HepG2 (cell line): ENCODE results near the gene SLC38A4. TPM values are rescaled to one million over a fixed set of nuclear protein-coding genes. Genes with fewer than 3 reads are reported as not detected.

Source experiments
- ATAC-seq: fragments of 200-7000 bp; cut with Tn5 transposase; 3 replicates; pipeline ENCODE4 v1.9.1; 2020; ENCODE audit warnings: mild to moderate bottlenecking, moderate library complexity
- BruUV-seq: library from RNA; stranded (reverse); fragments of 400-500 nt; replicated peaks from 2 replicates; lab custom pipeline; 2021; lab: Mats Ljungman, UMichigan
- CTCF ChIA-PET: fragments of 300-600 bp; formaldehyde crosslinking; extraction: SDS; loops from one replicate; lab custom pipeline; 2021; ENCODE audit warnings: low total read pairs, inconsistent platforms, low intra/inter-chr PET ratio; lab: Yijun Ruan, JAX
- POLR2A ChIA-PET: fragments of 350-600 bp; sonication (Branson Sonifier 250); formaldehyde crosslinking; loops from one replicate; lab custom pipeline; 2020; ENCODE audit warnings: antibody characterized with exemption, inconsistent platforms; lab: Yijun Ruan, JAX
- DNase-seq: peaks from one replicate; pipeline ENCODE4 v3.0.0-alpha.2; 2015; ENCODE audit warnings: low spot score
- FAIRE-seq: peaks from 3 replicates; lab custom pipeline; 2011; peaks lifted over from hg19 to GRCh38; lab: Jason Lieb, UNC
- H2AFZ ChIP-seq: one replicate; pipeline ENCODE4 v1.6.1; 2011; ENCODE audit warnings: low read length, inconsistent platforms
- H3K27ac ChIP-seq: fragments of 300-600 bp; 3 replicates; pipeline ENCODE4 v1.8.0; 2011; ENCODE audit warnings: mixed run types, mild to moderate bottlenecking, mixed read lengths, low read length, inconsistent platforms; ENCODE audit not compliant: insufficient read depth; ENCODE audit errors: extremely low read length
- H3K27me3 ChIP-seq, 2 experiments: fragments of 200-600 bp in 1 of 2; 2 replicates in 1 of 2; 3 replicates in 1 of 2; pipeline versions ENCODE4 v1.6.0 to v1.8.0; 2011; ENCODE audit warnings: low read length in 2 of 2, mild to moderate bottlenecking in 2 of 2, moderate library complexity in 2 of 2, inconsistent platforms in 1 of 2; ENCODE audit not compliant: insufficient read depth in 2 of 2, control insufficient read depth in 1 of 2
- H3K36me3 ChIP-seq, 2 experiments: fragments of 200-600 bp in 1 of 2; replicated peaks in 1 of 2; 2 replicates in 1 of 2; 3 replicates in 1 of 2; pipeline versions ENCODE4 v1.5.1 to v1.8.0; 2011; ENCODE audit warnings: low read length in 2 of 2, inconsistent platforms in 1 of 2; ENCODE audit not compliant: insufficient read depth in 2 of 2, control insufficient read depth in 1 of 2
- H3K4me1 ChIP-seq: 2 replicates; pipeline ENCODE4 v1.5.1; 2012; ENCODE audit warnings: low read length, inconsistent platforms; ENCODE audit not compliant: insufficient read depth
- H3K4me2 ChIP-seq: 2 replicates; pipeline ENCODE4 v1.6.0; 2011; ENCODE audit warnings: low read depth, low read length, inconsistent platforms
- H3K4me3 ChIP-seq, 3 experiments: fragments of 200-600 bp in 1 of 3; sonication (generic), shearing (Covaris generic) in 1 of 3; replicated peaks in 1 of 3; 2 replicates each; pipeline ENCODE4 v1.5.1; 2011 to 2016; ENCODE audit warnings: low read length in 3 of 3, inconsistent platforms in 2 of 3, low read depth in 2 of 3, mild to moderate bottlenecking in 2 of 3, control low read depth in 1 of 3, mixed read lengths in 1 of 3; ENCODE audit not compliant: insufficient read depth in 1 of 3
- H3K79me2 ChIP-seq: one replicate; pipeline ENCODE4 v1.6.1; 2011; ENCODE audit warnings: low read length, inconsistent platforms; ENCODE audit not compliant: insufficient read depth
- H3K9ac ChIP-seq: 2 replicates; pipeline ENCODE4 v1.6.0; 2011; ENCODE audit warnings: mild to moderate bottlenecking, low read depth, low read length, inconsistent platforms; ENCODE audit not compliant: insufficient read depth
- H3K9me3 ChIP-seq: 2 replicates; pipeline ENCODE4 v1.5.1; 2012; ENCODE audit warnings: mild to moderate bottlenecking, low read length
- H4K20me1 ChIP-seq: 2 replicates; pipeline ENCODE4 v1.6.0; 2011; ENCODE audit warnings: inconsistent platforms, mild to moderate bottlenecking, low read length, moderate library complexity; ENCODE audit not compliant: insufficient read depth
- AHR ChIP-seq: IDR thresholded peaks from 2 replicates; pipeline ENCODE4 v1.6.1; 2018; ENCODE audit warnings: missing genetic modification reagents, missing compliant biosample characterization
- ELF4 ChIP-seq: sonication (generic); formaldehyde crosslinking; IDR thresholded peaks from 2 replicates; pipeline ENCODE4 v1.5.0; 2020; ENCODE audit warnings: missing genetic modification reagents, mild to moderate bottlenecking, moderate library complexity, borderline replicate concordance
- FOXA1 ChIP-seq, 2 experiments: fragments of 450-650 bp in 1 of 2; sonication (generic) in 1 of 2; formaldehyde crosslinking in 1 of 2; IDR thresholded peaks; 2 replicates each; pipeline versions ENCODE4 v1.4.0 to v1.6.1; 2016 to 2020; ENCODE audit warnings: missing genetic modification reagents in 1 of 2
- PLRG1 ChIP-seq: fragments of 450-650 bp; conservative IDR thresholded peaks from 2 replicates; pipeline ENCODE4 v1.6.1; 2016
- POGZ ChIP-seq: sonication (generic); formaldehyde crosslinking; IDR thresholded peaks from 2 replicates; pipeline ENCODE4 v1.4.0; 2020; ENCODE audit warnings: mild to moderate bottlenecking, missing genetic modification reagents
- SALL1 ChIP-seq: sonication (generic); formaldehyde crosslinking; IDR thresholded peaks from 2 replicates; pipeline ENCODE4 v1.8.0; 2022; ENCODE audit warnings: mild to moderate bottlenecking, missing genetic modification reagents
- SRF ChIP-seq: IDR thresholded peaks from 2 replicates; pipeline ENCODE4 v1.6.1; 2011; ENCODE audit warnings: mild to moderate bottlenecking, low read depth, low read length, moderate library complexity
- ZNF234 ChIP-seq: sonication (generic); formaldehyde crosslinking; conservative IDR thresholded peaks from 2 replicates; pipeline ENCODE4 v1.5.1; 2020; ENCODE audit warnings: mild to moderate bottlenecking, missing genetic modification reagents
- ZNF781 ChIP-seq: sonication (generic); formaldehyde crosslinking; IDR thresholded peaks from 2 replicates; pipeline ENCODE4 v1.5.1; 2020; ENCODE audit warnings: borderline replicate concordance, mild to moderate bottlenecking, missing genetic modification reagents; ENCODE audit errors: not compliant biosample characterization
- ZNF878 ChIP-seq: sonication (generic); formaldehyde crosslinking; IDR thresholded peaks from 2 replicates; pipeline ENCODE4 v1.8.1; 2023; ENCODE audit warnings: mild to moderate bottlenecking, missing genetic modification reagents, moderate library complexity
- WGBS: methylation state at CpG from one replicate; pipeline ENCODE4 v1.1.6; 2017; ENCODE audit warnings: low lambda C conversion rate; 5-methylcytosine and 5-hydroxymethylcytosine counted together
- in situ Hi-C: cut with HindIII; loops from 2 replicates; pipeline ENCODE4 v1.10.0; 2017; ENCODE audit warnings: low pct_unique_long_range_greater_than_20kb; ENCODE audit not compliant: extremely low pct_ligation_motif_present
- intact Hi-C: fragments of 100-400 bp; cut with micrococcal nuclease; formaldehyde crosslinking; loops from one replicate; pipeline ENCODE4 v1.10.0; 2022; ENCODE audit not compliant: unreplicated experiment
- polyA plus RNA-seq, 8 experiments: library from polyadenylated mRNA; depleted of rRNA in 3 of 8; stranded (reverse) in 7 of 8; unstranded in 1 of 8; fragments of >200 nt; fragmentation: Illumina TruSeq in 4 of 8; extraction: Trizol in 4 of 8; gene quantifications; 2 replicates each; pipeline versions ENCODE4 v1.2.1 to v1.2.3, GENCODE V29; 2011 to 2016; ENCODE audit warnings: low read depth in 4 of 8, missing spikeins in 1 of 8, mixed read lengths in 1 of 8; ENCODE audit not compliant: insufficient read depth in 1 of 8
- total RNA-seq, 5 experiments: library from RNA; depleted of rRNA; stranded (reverse); fragments of >200 nt; fragmentation: Illumina TruSeq; extraction: Trizol; gene quantifications; 2 replicates each; pipeline ENCODE4 v1.2.3, GENCODE V29; 2016; ENCODE audit warnings: low read depth in 1 of 5
- TF ChIP-seq, protein P1 (sequence below): sonication (generic); formaldehyde crosslinking; IDR thresholded peaks from 2 replicates; pipeline ENCODE4 v1.5.0; 2020; ENCODE audit warnings: missing genetic modification reagents, mild to moderate bottlenecking, borderline replicate concordance
- TF ChIP-seq, protein P2 (sequence below): sonication (generic); formaldehyde crosslinking; IDR thresholded peaks from 2 replicates; pipeline ENCODE4 v1.5.0; 2020; ENCODE audit warnings: mild to moderate bottlenecking, missing genetic modification reagents, borderline replicate concordance
- TF ChIP-seq, protein P3 (sequence below): sonication (generic); formaldehyde crosslinking; conservative IDR thresholded peaks from 2 replicates; pipeline ENCODE4 v1.4.0; 2020; ENCODE audit warnings: missing genetic modification reagents
- TF ChIP-seq, protein P4 (sequence below): sonication (generic); formaldehyde crosslinking; IDR thresholded peaks from 2 replicates; pipeline ENCODE4 v1.4.0; 2020; ENCODE audit warnings: missing genetic modification reagents, borderline replicate concordance

SLC38A4 gene
- total and polyA plus RNA-seq, 2 of the 13 experiments (the other 11 are each of a cell fraction or from before 2014, with no cell fraction given) = 3.5 to 5.2 TPM

DNA sequence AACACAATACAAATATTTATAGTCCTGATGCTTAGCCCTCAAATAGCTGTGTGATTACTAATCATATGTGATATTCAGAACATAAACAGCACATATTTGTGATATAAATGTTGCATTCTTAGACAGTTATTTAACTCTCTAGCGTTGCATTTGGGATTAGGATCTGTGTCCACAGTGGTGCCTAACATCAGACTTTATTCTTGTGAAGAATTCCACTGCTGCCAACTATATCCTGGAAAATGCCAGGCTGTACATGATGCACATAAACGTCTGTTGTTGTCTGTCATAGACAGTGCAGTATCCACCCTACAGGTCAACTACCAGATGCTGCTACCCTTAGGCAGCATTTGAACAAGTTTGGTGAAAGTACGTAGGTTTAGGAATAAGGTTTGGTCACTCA is 39.0 kb downstream of the SLC38A4 start:
- Histone ChIP-seq H4K20me1 (no peaks in the 10 kb centered on the region), H3K36me3 (no peaks in the 10 kb centered on the region), H3K27ac (no peak overlapping the region), H2AFZ (no peak overlapping the region), H3K9ac (no peak overlapping the region), H3K4me1 (peaks cover 31% of the 10 kb centered on the region), H3K4me2 (no peak overlapping the region), H3K4me3 (no peak overlapping the region), H3K9me3 (no peaks in the 10 kb centered on the region), H3K79me2 (no peaks in the 10 kb centered on the region), H3K27me3 (no peaks in the 10 kb centered on the region)
- 100% methylated on average over 2 of the region's 3 CpGs for WGBS
- in situ Hi-C loops (no loop called here), intact Hi-C loops (no loop called here)
- ChIA-PET POLR2A (no interaction called here), CTCF (no interaction called here)
- no peak for DNase-seq
- FAIRE-seq = no peak
- ATAC-seq = no peak
- no TSS peak for BruUV-seq
- TF ChIP-seq POGZ (no peak), SRF (no peak), FOXA1 (IDR thresholded peaks at IDR 0.05) (no peak), FOXA1 (CRISPR knock-in tag; IDR thresholded peaks at IDR 0.05) (no peak), SALL1 (CRISPR knock-in tag) (no peak), ELF4 (no peak), PLRG1 (no peak), ZNF781 (CRISPR knock-in tag) (no peak), AHR (CRISPR knock-in tag) (no peak), ZNF234 (CRISPR knock-in tag) (no peak), ZNF878 (CRISPR knock-in tag) (no peak)
- TF ChIP-seq, protein P1, sequence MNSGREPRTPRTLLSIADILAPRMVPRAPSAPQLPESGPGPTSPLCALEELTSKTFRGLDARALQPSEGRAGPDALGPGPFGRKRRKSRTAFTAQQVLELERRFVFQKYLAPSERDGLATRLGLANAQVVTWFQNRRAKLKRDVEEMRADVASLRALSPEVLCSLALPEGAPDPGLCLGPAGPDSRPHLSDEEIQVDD (CRISPR knock-in tag) = no peak
- TF ChIP-seq, protein P2, sequence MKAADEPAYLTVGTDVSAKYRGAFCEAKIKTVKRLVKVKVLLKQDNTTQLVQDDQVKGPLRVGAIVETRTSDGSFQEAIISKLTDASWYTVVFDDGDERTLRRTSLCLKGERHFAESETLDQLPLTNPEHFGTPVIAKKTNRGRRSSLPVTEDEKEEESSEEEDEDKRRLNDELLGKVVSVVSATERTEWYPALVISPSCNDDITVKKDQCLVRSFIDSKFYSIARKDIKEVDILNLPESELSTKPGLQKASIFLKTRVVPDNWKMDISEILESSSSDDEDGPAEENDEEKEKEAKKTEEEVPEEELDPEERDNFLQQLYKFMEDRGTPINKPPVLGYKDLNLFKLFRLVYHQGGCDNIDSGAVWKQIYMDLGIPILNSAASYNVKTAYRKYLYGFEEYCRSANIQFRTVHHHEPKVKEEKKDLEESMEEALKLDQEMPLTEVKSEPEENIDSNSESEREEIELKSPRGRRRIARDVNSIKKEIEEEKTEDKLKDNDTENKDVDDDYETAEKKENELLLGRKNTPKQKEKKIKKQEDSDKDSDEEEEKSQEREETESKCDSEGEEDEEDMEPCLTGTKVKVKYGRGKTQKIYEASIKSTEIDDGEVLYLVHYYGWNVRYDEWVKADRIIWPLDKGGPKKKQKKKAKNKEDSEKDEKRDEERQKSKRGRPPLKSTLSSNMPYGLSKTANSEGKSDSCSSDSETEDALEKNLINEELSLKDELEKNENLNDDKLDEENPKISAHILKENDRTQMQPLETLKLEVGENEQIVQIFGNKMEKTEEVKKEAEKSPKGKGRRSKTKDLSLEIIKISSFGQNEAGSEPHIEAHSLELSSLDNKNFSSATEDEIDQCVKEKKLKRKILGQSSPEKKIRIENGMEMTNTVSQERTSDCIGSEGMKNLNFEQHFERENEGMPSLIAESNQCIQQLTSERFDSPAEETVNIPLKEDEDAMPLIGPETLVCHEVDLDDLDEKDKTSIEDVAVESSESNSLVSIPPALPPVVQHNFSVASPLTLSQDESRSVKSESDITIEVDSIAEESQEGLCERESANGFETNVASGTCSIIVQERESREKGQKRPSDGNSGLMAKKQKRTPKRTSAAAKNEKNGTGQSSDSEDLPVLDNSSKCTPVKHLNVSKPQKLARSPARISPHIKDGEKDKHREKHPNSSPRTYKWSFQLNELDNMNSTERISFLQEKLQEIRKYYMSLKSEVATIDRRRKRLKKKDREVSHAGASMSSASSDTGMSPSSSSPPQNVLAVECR (CRISPR knock-in tag) = no peak
- TF ChIP-seq, protein P3, sequence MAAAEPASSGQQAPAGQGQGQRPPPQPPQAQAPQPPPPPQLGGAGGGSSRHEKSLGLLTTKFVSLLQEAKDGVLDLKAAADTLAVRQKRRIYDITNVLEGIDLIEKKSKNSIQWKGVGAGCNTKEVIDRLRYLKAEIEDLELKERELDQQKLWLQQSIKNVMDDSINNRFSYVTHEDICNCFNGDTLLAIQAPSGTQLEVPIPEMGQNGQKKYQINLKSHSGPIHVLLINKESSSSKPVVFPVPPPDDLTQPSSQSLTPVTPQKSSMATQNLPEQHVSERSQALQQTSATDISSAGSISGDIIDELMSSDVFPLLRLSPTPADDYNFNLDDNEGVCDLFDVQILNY = no peak
- TF ChIP-seq, protein P4, sequence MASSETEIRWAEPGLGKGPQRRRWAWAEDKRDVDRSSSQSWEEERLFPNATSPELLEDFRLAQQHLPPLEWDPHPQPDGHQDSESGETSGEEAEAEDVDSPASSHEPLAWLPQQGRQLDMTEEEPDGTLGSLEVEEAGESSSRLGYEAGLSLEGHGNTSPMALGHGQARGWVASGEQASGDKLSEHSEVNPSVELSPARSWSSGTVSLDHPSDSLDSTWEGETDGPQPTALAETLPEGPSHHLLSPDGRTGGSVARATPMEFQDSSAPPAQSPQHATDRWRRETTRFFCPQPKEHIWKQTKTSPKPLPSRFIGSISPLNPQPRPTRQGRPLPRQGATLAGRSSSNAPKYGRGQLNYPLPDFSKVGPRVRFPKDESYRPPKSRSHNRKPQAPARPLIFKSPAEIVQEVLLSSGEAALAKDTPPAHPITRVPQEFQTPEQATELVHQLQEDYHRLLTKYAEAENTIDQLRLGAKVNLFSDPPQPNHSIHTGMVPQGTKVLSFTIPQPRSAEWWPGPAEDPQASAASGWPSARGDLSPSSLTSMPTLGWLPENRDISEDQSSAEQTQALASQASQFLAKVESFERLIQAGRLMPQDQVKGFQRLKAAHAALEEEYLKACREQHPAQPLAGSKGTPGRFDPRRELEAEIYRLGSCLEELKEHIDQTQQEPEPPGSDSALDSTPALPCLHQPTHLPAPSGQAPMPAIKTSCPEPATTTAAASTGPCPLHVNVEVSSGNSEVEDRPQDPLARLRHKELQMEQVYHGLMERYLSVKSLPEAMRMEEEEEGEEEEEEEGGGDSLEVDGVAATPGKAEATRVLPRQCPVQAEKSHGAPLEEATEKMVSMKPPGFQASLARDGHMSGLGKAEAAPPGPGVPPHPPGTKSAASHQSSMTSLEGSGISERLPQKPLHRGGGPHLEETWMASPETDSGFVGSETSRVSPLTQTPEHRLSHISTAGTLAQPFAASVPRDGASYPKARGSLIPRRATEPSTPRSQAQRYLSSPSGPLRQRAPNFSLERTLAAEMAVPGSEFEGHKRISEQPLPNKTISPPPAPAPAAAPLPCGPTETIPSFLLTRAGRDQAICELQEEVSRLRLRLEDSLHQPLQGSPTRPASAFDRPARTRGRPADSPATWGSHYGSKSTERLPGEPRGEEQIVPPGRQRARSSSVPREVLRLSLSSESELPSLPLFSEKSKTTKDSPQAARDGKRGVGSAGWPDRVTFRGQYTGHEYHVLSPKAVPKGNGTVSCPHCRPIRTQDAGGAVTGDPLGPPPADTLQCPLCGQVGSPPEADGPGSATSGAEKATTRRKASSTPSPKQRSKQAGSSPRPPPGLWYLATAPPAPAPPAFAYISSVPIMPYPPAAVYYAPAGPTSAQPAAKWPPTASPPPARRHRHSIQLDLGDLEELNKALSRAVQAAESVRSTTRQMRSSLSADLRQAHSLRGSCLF = no peak
